Gastrocnemius medialis (tissue), 4 donors: Measurements from ENCODE around the gene HOXB1.

Experiments used
- CTCF ChIP-seq, 5 experiments: fragments of 450-650 bp in 3 of 5; fragments of 200-600 bp in 2 of 5; sonication (generic) in 2 of 5; IDR thresholded peaks in 4 of 5; conservative IDR thresholded peaks in 1 of 5; 1 replicate in 4 of 5; 2 replicates in 1 of 5; pipeline ENCODE4 v1.5.1; 2016 to 2019; ENCODE audit warnings: antibody characterized with exemption in 5 of 5, mild to moderate bottlenecking in 3 of 5, moderate library complexity in 3 of 5
- POLR2A ChIP-seq, 2 donors: fragments of 450-650 bp; IDR thresholded peaks; one replicate each; pipeline ENCODE4 v1.6.1; 2017; ENCODE audit warnings: antibody characterized with exemption in 2 of 2, mild to moderate bottlenecking in 2 of 2, moderate library complexity in 2 of 2

GRCh38 chr17:48515925-48516900 is 14.6 kb downstream of the HOXB1 start:
- no peak for TF ChIP-seq CTCF (IDR thresholded peaks at IDR 0.05 in 4 of 5, conservative IDR thresholded peaks at IDR 0.05 in 1 of 5)
- no peak for TF ChIP-seq POLR2A (IDR thresholded peaks at IDR 0.05)
